ENCODE results near the gene VKORC1L1. TPM values are rescaled to one million over a fixed set of nuclear protein-coding genes. Genes with fewer than 3 reads are reported as not detected.

The VKORC1L1 gene
- total RNA-seq, 2 experiments from 2014 or later, result 1.9 to 3.0 TPM

DNA sequence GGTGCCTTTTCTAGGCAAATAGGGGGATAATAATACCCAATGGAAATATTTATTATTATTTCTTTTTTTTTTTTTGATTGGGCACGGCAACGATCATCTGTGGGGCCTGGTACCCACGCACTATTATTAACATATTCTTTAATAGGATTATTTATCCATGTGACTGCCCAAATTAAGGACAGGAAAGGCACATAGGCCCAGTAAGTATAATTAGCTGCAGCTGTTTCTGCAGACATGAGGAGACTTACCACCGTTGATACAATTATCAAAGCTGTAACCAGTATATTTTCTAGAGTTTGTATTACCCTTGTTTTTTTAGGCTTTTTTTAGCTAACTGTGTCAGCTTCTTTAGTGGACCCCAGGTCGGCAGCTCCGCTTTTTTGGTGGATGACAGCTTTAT lies 134.4 kb downstream of the VKORC1L1 start:
- no peaks in the 10 kb centered on the region for H3K4me1 ChIP-seq (ENCODE audit: insufficient read depth, low read length)
- intact Hi-C loops (cut with DNase I, micrococcal nuclease), result no loop called here
- H3K27me3 Mint-ChIP-seq, result no peaks in the 10 kb centered on the region
- POLR2A ChIA-PET, result no interaction called here
- no peak for TF ChIP-seq CTCF (IDR thresholded peaks at IDR 0.05)
- CTCF ChIA-PET, result no interaction called here
- no peaks in the 10 kb centered on the region for H3K27me3 ChIP-seq (ENCODE audit: control insufficient read depth in 1 of 2, insufficient read depth in 2 of 2, low read length in 2 of 2)
- H3K4me3 Mint-ChIP-seq, result no peak overlapping the region
- H3K27ac Mint-ChIP-seq, result no peak overlapping the region
- no peaks in the 10 kb centered on the region for H3K9me3 Mint-ChIP-seq
- H3K4me1 Mint-ChIP-seq (ENCODE audit: low read depth), result no peaks in the 10 kb centered on the region
- H3K36me3 Mint-ChIP-seq (ENCODE audit: low read depth), result no peaks in the 10 kb centered on the region
- no peaks in the 10 kb centered on the region for H3K9me3 ChIP-seq (ENCODE audit: control insufficient read depth in 1 of 2, insufficient read depth in 1 of 2, low read length in 2 of 2)
- no peak for DNase-seq
- no peak overlapping the region for H3K4me3 ChIP-seq (ENCODE audit: low read length)
- H3K27ac ChIP-seq (ENCODE audit: low read depth in 1 of 2, low read length in 2 of 2), result no peak overlapping the region
- ATAC-seq (ENCODE audit: poor library complexity), result no peak
- no peaks in the 10 kb centered on the region for H3K36me3 ChIP-seq (ENCODE audit: insufficient read depth, low read length)

Other genes with a start within 250 kb of the VKORC1L1 start
- 10 to 100 TPM; 42.9 to 49.7 TPM for gene GUSB, start 109.1 kb downstream of the VKORC1L1 start, total RNA-seq
- gene ASL, start 202.7 kb downstream of the VKORC1L1 start, total RNA-seq, result 10 to 100 TPM; 11.2 to 12.3 TPM
- 10 to 100 TPM; 29.2 to 29.4 TPM for gene CRCP, start 241.8 kb downstream of the VKORC1L1 start, total RNA-seq